GM10266 (cell line): ENCODE measurements around the gene CARD18.

Source experiments
- DNase-seq: peaks from one replicate; pipeline ENCODE4 v3.0.0; 2012; ENCODE audit errors: extremely low spot score
- TF ChIP-seq, protein P1 (sequence below): IDR thresholded peaks from 2 replicates; pipeline ENCODE4 v1.5.1; 2012; ENCODE audit warnings: mild to moderate bottlenecking, low read depth; ENCODE audit not compliant: control insufficient read depth, insufficient read depth; ENCODE audit errors: missing control alignments

CARD18 gene

DNA sequence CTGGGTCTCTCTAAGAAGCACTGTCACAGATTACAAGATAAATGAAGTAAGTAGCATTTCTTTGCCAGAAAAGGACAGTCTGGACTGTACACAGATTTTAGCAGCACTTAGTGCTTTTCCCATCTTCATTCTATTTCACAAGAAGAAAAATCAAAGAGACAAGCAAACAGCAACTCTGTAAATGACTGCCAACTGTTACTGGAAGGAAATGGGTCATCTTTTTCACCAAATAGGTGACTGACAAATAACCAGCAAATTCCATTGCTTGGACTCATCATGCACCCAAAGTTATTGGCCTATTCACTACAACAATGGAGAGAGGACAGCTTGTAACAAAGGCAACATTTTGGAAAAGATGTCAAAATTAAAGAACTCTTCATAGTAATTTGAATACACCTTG lies 28.9 kb upstream of the CARD18 start:
- no peak for DNase-seq
- TF ChIP-seq, protein P1, sequence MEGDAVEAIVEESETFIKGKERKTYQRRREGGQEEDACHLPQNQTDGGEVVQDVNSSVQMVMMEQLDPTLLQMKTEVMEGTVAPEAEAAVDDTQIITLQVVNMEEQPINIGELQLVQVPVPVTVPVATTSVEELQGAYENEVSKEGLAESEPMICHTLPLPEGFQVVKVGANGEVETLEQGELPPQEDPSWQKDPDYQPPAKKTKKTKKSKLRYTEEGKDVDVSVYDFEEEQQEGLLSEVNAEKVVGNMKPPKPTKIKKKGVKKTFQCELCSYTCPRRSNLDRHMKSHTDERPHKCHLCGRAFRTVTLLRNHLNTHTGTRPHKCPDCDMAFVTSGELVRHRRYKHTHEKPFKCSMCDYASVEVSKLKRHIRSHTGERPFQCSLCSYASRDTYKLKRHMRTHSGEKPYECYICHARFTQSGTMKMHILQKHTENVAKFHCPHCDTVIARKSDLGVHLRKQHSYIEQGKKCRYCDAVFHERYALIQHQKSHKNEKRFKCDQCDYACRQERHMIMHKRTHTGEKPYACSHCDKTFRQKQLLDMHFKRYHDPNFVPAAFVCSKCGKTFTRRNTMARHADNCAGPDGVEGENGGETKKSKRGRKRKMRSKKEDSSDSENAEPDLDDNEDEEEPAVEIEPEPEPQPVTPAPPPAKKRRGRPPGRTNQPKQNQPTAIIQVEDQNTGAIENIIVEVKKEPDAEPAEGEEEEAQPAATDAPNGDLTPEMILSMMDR, result no peak

DNA sequence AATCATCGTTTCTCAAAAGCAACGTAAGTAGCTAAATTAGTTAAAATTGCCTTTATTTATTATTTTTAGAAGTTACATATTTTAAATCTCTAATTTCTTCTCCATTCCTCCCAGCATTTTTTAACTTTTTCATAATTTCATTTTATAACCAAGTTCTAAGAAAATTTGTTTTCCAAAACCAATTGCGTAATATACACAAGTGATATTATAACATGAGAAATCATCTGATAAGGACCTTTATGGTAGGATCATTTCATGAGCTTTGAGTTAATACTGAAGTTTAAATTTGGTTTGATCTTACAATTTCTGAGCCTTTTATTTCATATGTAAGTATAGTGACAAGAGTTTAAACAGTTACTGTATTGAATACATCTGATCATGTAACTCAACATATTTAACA lies 27.7 kb upstream of the CARD18 start:
- TF ChIP-seq, protein P1, result no peak
- DNase-seq, result no peak

DNA sequence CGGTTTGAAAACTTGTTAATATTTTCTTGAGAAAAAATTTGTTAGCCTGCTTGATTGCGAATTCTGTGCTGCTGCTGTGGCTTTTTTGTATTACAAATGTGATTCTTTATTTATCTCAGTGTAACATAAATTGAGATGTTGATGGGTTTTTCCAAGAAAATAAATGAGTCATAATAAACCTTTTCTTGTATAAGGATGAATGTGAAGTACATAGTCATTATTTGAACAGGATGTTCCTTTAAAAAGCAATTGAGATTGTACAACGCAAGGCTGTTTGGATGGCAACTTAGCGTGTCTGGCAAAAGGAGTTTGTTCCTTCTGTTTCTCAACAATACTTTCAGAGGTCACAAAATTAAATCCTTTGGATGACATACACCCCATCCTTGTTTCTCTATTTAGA lies 24.6 kb upstream of the CARD18 start:
- no peak for DNase-seq
- TF ChIP-seq, protein P1, result no peak

DNA sequence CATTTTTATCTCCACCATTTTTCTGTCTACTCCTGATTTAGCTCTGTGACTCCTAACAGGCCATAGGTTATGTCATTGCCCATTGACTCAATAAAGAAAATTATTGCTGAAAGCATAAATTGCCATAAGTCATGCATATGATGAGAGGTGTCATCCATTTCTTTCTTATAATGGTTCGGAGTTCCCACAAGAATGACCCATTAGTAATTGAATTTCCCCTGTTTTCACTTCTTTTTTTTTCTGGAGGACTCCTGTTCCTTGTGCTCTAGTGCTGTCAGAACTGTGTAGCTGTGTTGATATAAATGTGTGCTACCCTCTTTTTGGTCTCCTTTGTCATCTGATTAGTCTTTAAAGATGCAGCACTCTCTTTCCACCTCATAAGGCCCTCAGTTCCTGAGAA lies 22.9 kb upstream of the CARD18 start:
- no peak for DNase-seq
- TF ChIP-seq, protein P1, result no peak

- DNase-seq, result no peak
- TF ChIP-seq, protein P1, result no peak
These were observed 18.9 kb upstream of the CARD18 start for GRCh38 chr11:105158436-105158835.

GRCh38 chr11:105156720-105157119 lies 17.2 kb upstream of the CARD18 start:
- DNase-seq, result no peak
- TF ChIP-seq, protein P1, result no peak

DNA sequence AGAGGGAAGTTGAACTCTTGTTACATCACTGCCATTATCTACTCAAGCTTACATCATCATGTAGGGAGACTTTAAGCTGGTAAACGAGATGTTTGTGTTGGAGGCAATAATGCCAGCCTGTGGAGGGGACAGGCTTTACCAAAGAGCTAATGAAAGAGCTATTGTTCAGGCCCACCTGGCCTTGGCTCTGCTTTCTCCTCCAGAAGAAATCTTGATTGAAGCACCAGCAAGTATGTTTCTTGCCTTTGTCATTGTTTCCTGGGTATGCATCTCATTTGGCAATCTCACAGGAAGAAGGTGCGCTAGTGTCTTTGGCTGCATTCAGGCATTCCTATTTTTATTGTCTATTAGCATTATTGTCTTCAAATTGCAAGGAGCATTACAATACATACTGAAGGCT lies 16.7 kb upstream of the CARD18 start:
- TF ChIP-seq, protein P1, result no peak

More for the DNA sequence above, 16.7 kb upstream of the CARD18 start:
- DNase-seq, result no peak
